NT2/D1 (cell line): Measurements from ENCODE around the gene TPPP3.

Experiments used
- DNase-seq: peaks from one replicate; pipeline ENCODE4 v3.0.0-alpha.2; 2011; ENCODE audit warnings: low read depth, low spot score
- H3K27me3 ChIP-seq: 2 replicates; pipeline ENCODE4 v1.6.0; 2011; ENCODE audit warnings: mild to moderate bottlenecking; ENCODE audit not compliant: insufficient read length, insufficient read depth
- H3K36me3 ChIP-seq: 2 replicates; pipeline ENCODE4 v1.6.1; 2011; ENCODE audit warnings: mild to moderate bottlenecking, low read length, mixed read lengths; ENCODE audit not compliant: insufficient read depth, insufficient read length
- H3K4me1 ChIP-seq: 2 replicates; pipeline ENCODE4 v1.5.1; 2011; ENCODE audit not compliant: insufficient read depth, insufficient read length
- H3K4me3 ChIP-seq: 2 replicates; pipeline ENCODE4 v1.5.1; 2011; ENCODE audit warnings: low read depth; ENCODE audit not compliant: insufficient read length
- H3K9ac ChIP-seq: 2 replicates; pipeline ENCODE4 v1.6.0; 2011; ENCODE audit warnings: low read depth; ENCODE audit not compliant: insufficient read length
- H3K9me3 ChIP-seq: 2 replicates; pipeline ENCODE4 v1.5.1; 2011; ENCODE audit warnings: mild to moderate bottlenecking, low read length; ENCODE audit not compliant: insufficient read depth
- SUZ12 ChIP-seq: IDR thresholded peaks from 2 replicates; pipeline ENCODE4 v1.6.1; 2011; ENCODE audit not compliant: insufficient read length, insufficient read depth; ENCODE audit errors: extremely low read depth
- YY1 ChIP-seq: IDR thresholded peaks from 2 replicates; pipeline ENCODE4 v1.6.1; 2011; ENCODE audit not compliant: insufficient read length, insufficient read depth
- ZNF274 ChIP-seq: IDR thresholded peaks from 2 replicates; pipeline ENCODE4 v1.6.1; 2011; ENCODE audit warnings: mild to moderate bottlenecking, low read depth, low read length

Gene TPPP3

GRCh38 chr16:67399749-67400704, 6.7 kb upstream of the TPPP3 start:
- Histone ChIP-seq H3K4me1 (peaks cover 51% of the 10 kb centered on the region), H3K36me3 (no peaks in the 10 kb centered on the region), H3K9me3 (no peaks in the 10 kb centered on the region), H3K9ac (no peak overlapping the region), H3K4me3 (no peak overlapping the region), H3K27me3 (peaks cover 29% of the 10 kb centered on the region)
- no peak for DNase-seq
- TF ChIP-seq YY1 (no peak), ZNF274 (no peak), SUZ12 (no peak)

GRCh38 chr16:67399218-67399733, 6.0 kb upstream of the TPPP3 start:
- no peak for DNase-seq
- Histone ChIP-seq H3K27me3 (peaks cover 37% of the 10 kb centered on the region), H3K9ac (peak overlapping the region; percentile 65), H3K4me3 (no peak overlapping the region), H3K9me3 (no peaks in the 10 kb centered on the region), H3K36me3 (no peaks in the 10 kb centered on the region), H3K4me1 (peaks cover 48% of the 10 kb centered on the region)
- TF ChIP-seq SUZ12: no peak
- no peak for TF ChIP-seq ZNF274
- no peak for TF ChIP-seq YY1

- peaks cover 43% of the 10 kb centered on the region for H3K27me3 ChIP-seq
- no peaks in the 10 kb centered on the region for H3K9me3 ChIP-seq
- no peak for DNase-seq
- no peaks in the 10 kb centered on the region for H3K36me3 ChIP-seq
- H3K4me1 ChIP-seq: peaks cover 51% of the 10 kb centered on the region
- peak overlapping the region; percentile 65 for H3K9ac ChIP-seq
- H3K4me3 ChIP-seq: no peak overlapping the region
- TF ChIP-seq YY1 (no peak), SUZ12 (no peak), ZNF274 (no peak)
Measured at GRCh38 chr16:67398546-67399217, 5.4 kb upstream of the TPPP3 start.

- Histone ChIP-seq H3K36me3 (no peaks in the 10 kb centered on the region), H3K9me3 (no peaks in the 10 kb centered on the region), H3K9ac (no peak overlapping the region), H3K4me1 (peaks cover 53% of the 10 kb centered on the region), H3K27me3 (peaks cover 49% of the 10 kb centered on the region), H3K4me3 (no peak overlapping the region)
- TF ChIP-seq YY1 (no peak), SUZ12 (no peak), ZNF274 (no peak)
- DNase-seq: no peak
Measured at GRCh38 chr16:67397812-67398545, 4.7 kb upstream of the TPPP3 start.

- no peaks in the 10 kb centered on the region for H3K36me3 ChIP-seq
- H3K9me3 ChIP-seq: no peaks in the 10 kb centered on the region
- DNase-seq: no peak
- no peak overlapping the region for H3K4me3 ChIP-seq
- H3K9ac ChIP-seq: peak overlapping the region; percentile 57
- TF ChIP-seq SUZ12 (no peak), ZNF274 (no peak), YY1 (no peak)
- H3K27me3 ChIP-seq: peaks cover 56% of the 10 kb centered on the region
- peaks cover 55% of the 10 kb centered on the region for H3K4me1 ChIP-seq
Measured at GRCh38 chr16:67397036-67397801, 3.9 kb upstream of the TPPP3 start.
